ENCODE measurements around the gene OGN.

- TF ChIP-seq POLR2AphosphoS5 (IDR thresholded peaks at IDR 0.05): peak; percentile 62
- no peak for TF ChIP-seq CTCF (IDR thresholded peaks at IDR 0.05)
- TF ChIP-seq POLR2A (IDR thresholded peaks at IDR 0.05): no peak
- no peak for TF ChIP-seq EP300 (IDR thresholded peaks at IDR 0.05)
These were observed 54.3 kb downstream of the OGN start for GRCh38 chr9:92349771-92350739.
